SU-DHL-6 (cell line): ENCODE data around the gene C5orf58.

Source experiments
- H2AFZ ChIP-seq: fragments of 200-600 bp; sonication (generic); 2 replicates; pipeline ENCODE4 v1.6.1; 2014; ENCODE audit warnings: low read depth, mild to moderate bottlenecking, moderate library complexity, mixed read lengths, antibody characterized with exemption, low read length; ENCODE audit not compliant: severe bottlenecking
- H3F3A ChIP-seq: fragments of 200-600 bp; shearing (Covaris generic); 2 replicates; pipeline ENCODE4 v1.6.0; 2016; ENCODE audit warnings: antibody characterized with exemption, mild to moderate bottlenecking; ENCODE audit not compliant: insufficient read depth
- H3K27ac ChIP-seq: fragments of 200-600 bp; sonication (generic); 2 replicates; pipeline ENCODE4 v1.5.1; 2016; ENCODE audit warnings: low read depth, mild to moderate bottlenecking, low read length, moderate library complexity, mixed read lengths
- H3K27me3 ChIP-seq: fragments of 200-600 bp; sonication (generic), shearing (Covaris generic); 2 replicates; pipeline ENCODE4 v1.6.0; 2014; ENCODE audit warnings: mild to moderate bottlenecking, low read length
- H3K36me3 ChIP-seq: fragments of 200-600 bp; sonication (generic); 2 replicates; pipeline ENCODE4 v1.6.1; 2014; ENCODE audit warnings: mild to moderate bottlenecking, low read length, mixed read lengths
- H3K4me2 ChIP-seq: fragments of 300-600, 200-600 bp; shearing (Covaris generic), sonication (generic); 2 replicates; pipeline ENCODE4 v1.6.0; 2014; ENCODE audit warnings: low read length, low read depth, mild to moderate bottlenecking; ENCODE audit not compliant: poor library complexity, severe bottlenecking
- H3K4me3 ChIP-seq: fragments of 200-600 bp; sonication (generic); 2 replicates; pipeline ENCODE4 v1.5.1; 2014; ENCODE audit warnings: antibody characterized with exemption, low read length, mild to moderate bottlenecking, mixed read lengths; ENCODE audit not compliant: insufficient read depth, poor library complexity, severe bottlenecking
- H3K79me2 ChIP-seq: fragments of 200-600 bp; sonication (generic); 2 replicates; pipeline ENCODE4 v1.6.1; 2014; ENCODE audit warnings: mild to moderate bottlenecking, low read length, moderate library complexity; ENCODE audit not compliant: insufficient read depth
- H3K9ac ChIP-seq: fragments of 200-600 bp; sonication (generic); 2 replicates; pipeline ENCODE4 v1.7.0; 2014; ENCODE audit warnings: mild to moderate bottlenecking, low read length
- H3K9me2 ChIP-seq: fragments of 200-600 bp; sonication (generic); replicated peaks from 2 replicates; pipeline ENCODE4 v1.6.1; 2014; ENCODE audit warnings: low read length; ENCODE audit not compliant: insufficient read depth
- H3K9me3 ChIP-seq: fragments of 200-600 bp; sonication (generic); 2 replicates; pipeline ENCODE4 v1.6.1; 2014; ENCODE audit warnings: low read length, mixed read lengths; ENCODE audit not compliant: insufficient read depth
- H4K20me1 ChIP-seq: fragments of 200-600 bp; sonication (generic); 2 replicates; pipeline ENCODE4 v1.6.1; 2014; ENCODE audit warnings: low read depth, mild to moderate bottlenecking, antibody characterized with exemption, low read length, moderate library complexity, mixed read lengths
- EZH2phosphoT487 ChIP-seq: fragments of 200-600 bp; sonication (generic), shearing (Covaris generic); conservative IDR thresholded peaks from 2 replicates; pipeline ENCODE4 v1.6.1; 2018; ENCODE audit warnings: mild to moderate bottlenecking, antibody characterized with exemption, low read length, moderate library complexity, mixed read lengths
- TF ChIP-seq, protein P1 (sequence below): fragments of 200-600 bp; sonication (generic); IDR thresholded peaks from one replicate; pipeline ENCODE4 v1.5.1; 2017; ENCODE audit warnings: antibody characterized with exemption, mild to moderate bottlenecking, low read length, moderate library complexity; ENCODE audit not compliant: insufficient read depth, poor library complexity, severe bottlenecking

C5orf58 gene

DNA sequence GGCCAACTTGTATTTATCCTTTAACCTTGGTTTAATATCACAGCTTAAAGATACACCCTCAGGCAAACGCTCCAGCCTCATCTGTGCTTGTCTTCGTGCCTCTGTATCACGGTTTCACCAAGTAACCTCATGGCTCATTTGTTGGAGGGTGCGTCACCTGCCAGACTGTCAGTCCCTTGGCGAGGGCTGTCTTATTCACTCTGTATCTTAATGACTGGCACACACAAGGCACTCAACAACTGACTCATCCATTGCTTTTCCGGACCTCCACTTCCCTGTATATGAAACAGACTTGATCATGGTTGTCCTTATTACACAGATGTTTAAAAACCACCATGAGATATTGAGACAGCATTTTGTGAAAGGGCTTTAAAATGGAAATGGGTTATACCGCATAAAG, 36.8 kb downstream of the C5orf58 start:
- Histone ChIP-seq H3K9me3 (no peaks in the 10 kb centered on the region), H4K20me1 (no peaks in the 10 kb centered on the region), H3K27me3 (no peaks in the 10 kb centered on the region), H3K4me2 (no peak overlapping the region), H3K9ac (no peak overlapping the region), H3F3A (no peaks in the 10 kb centered on the region), H3K79me2 (no peaks in the 10 kb centered on the region), H3K4me3 (no peak overlapping the region), H2AFZ (no peak overlapping the region), H3K9me2 (no peaks in the 10 kb centered on the region), H3K36me3 (no peaks in the 10 kb centered on the region), H3K27ac (no peak overlapping the region)
- no peak for TF ChIP-seq EZH2phosphoT487
- TF ChIP-seq, protein P1, sequence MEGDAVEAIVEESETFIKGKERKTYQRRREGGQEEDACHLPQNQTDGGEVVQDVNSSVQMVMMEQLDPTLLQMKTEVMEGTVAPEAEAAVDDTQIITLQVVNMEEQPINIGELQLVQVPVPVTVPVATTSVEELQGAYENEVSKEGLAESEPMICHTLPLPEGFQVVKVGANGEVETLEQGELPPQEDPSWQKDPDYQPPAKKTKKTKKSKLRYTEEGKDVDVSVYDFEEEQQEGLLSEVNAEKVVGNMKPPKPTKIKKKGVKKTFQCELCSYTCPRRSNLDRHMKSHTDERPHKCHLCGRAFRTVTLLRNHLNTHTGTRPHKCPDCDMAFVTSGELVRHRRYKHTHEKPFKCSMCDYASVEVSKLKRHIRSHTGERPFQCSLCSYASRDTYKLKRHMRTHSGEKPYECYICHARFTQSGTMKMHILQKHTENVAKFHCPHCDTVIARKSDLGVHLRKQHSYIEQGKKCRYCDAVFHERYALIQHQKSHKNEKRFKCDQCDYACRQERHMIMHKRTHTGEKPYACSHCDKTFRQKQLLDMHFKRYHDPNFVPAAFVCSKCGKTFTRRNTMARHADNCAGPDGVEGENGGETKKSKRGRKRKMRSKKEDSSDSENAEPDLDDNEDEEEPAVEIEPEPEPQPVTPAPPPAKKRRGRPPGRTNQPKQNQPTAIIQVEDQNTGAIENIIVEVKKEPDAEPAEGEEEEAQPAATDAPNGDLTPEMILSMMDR, result no peak

DNA sequence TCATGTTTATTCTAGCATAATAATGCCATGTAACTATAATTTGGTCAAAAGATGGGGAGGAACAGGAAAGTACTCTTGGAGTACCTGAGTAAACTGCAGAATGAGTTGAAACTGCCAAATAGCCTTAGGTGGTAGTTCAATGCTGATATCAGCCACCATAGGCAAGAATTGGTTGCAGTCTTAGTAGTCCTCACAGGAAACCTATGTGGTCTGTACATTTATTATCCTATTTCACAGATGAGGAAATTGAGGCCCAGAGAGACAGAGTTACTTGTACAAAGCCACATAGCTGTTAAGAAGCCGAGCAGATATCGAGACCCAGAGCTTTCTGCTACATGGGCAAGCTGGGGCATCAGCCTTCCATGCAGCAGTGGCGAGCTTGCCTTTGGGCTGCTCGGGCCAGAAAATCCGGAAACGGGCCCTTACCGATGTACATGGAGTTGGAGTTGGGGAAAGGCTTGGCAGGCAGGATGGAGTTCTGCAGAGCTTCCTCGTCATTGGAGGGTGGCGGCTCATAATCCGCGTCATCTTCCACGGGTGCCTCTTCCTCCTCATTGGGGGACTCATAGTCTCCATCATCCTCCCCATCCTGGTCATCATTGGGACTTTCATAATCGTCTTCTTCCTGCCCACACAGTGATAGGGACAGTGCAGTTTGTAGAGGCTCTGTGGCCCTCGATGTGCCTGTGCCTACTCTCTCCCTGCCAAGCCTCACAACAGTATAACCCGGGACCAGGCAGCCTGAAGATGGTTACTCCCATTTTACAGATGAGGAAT, 37.7 kb downstream of the C5orf58 start:
- no peak overlapping the region for H3K4me2 ChIP-seq
- H3K9me2 ChIP-seq, result no peaks in the 10 kb centered on the region

DNA sequence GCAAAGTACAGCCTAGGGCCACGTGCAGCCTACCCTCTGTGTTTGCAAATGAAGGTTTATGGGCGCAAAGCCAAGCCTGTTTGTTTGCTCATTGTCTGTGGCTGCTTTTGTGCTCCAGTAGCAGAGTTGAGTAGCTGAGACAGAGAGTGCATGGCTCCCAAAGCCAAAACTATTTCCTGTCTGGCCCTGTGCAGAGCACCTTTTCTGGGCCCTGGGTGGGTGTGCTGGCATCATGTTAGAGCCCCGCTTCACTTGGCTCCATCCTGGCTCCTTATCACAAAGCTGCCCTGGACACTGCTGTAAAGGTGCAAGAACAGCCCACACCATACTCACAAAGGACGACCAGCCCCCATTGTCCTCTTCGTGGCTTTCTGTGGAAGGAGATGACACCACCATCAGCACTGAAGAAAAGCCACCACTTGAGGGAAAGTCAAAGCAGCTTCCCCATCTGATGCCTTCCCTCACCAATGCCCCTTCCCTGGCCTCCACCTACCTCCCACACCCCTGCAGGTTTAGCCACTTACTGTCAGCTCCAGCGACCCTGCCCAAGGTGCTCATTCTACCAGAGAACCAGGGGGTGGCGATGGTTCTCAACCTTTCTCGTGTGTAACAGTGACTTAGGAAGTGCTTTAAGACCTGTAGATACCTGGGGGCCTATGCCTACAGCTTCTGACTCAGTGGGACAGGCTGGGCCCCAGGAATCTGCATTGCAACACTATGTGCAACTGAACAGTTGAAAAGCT, 41.4 kb downstream of the C5orf58 start:
- Histone ChIP-seq H3F3A (no peaks in the 10 kb centered on the region), H4K20me1 (no peaks in the 10 kb centered on the region), H3K36me3 (no peaks in the 10 kb centered on the region), H3K79me2 (no peaks in the 10 kb centered on the region), H3K27me3 (no peaks in the 10 kb centered on the region), H3K9me3 (no peaks in the 10 kb centered on the region), H3K9me2 (no peaks in the 10 kb centered on the region), H3K4me3 (no peak overlapping the region), H3K9ac (no peak overlapping the region), H3K4me2 (no peak overlapping the region), H2AFZ (no peak overlapping the region), H3K27ac (no peak overlapping the region)
- TF ChIP-seq EZH2phosphoT487, result no peak
- TF ChIP-seq, protein P1, result no peak

More for the DNA sequence above, 37.7 kb downstream of the C5orf58 start:
- Histone ChIP-seq H3K9ac (no peak overlapping the region), H3F3A (no peaks in the 10 kb centered on the region), H3K9me3 (no peaks in the 10 kb centered on the region), H3K4me3 (no peak overlapping the region), H3K27ac (no peak overlapping the region), H2AFZ (no peak overlapping the region), H3K36me3 (no peaks in the 10 kb centered on the region), H3K27me3 (no peaks in the 10 kb centered on the region), H4K20me1 (no peaks in the 10 kb centered on the region), H3K79me2 (no peaks in the 10 kb centered on the region)
- TF ChIP-seq EZH2phosphoT487, result no peak
- TF ChIP-seq, protein P1, result no peak
